Activated CD8-positive, alpha-beta memory T cell treated with anti-CD3 and anti-CD28 coated beads for 36 hours (primary cell): ENCODE data around the gene GATB. TPM values are rescaled to one million over a fixed set of nuclear protein-coding genes. Genes with fewer than 3 reads are reported as not detected.

ENCODE experiments used
- CTCF ChIA-PET: fragments of 350-600 bp; sonication (Branson Sonifier 250); formaldehyde crosslinking; loops from one replicate; lab custom pipeline; 2021; ENCODE audit warnings: antibody characterized with exemption; lab: Charles Lee
- POLR2A ChIA-PET: fragments of 350-600 bp; sonication (Branson Sonifier 250); formaldehyde crosslinking; loops from one replicate; lab custom pipeline; 2021; ENCODE audit warnings: antibody characterized with exemption; lab: Charles Lee
- total RNA-seq, 2 experiments: library from RNA; stranded (reverse); gene quantifications; one replicate each; pipeline ENCODE4 v1.2.3, GENCODE V29; 2021

Gene GATB
- total RNA-seq, 2 experiments from 2014 or later, result 25.7 to 30.0 TPM

DNA sequence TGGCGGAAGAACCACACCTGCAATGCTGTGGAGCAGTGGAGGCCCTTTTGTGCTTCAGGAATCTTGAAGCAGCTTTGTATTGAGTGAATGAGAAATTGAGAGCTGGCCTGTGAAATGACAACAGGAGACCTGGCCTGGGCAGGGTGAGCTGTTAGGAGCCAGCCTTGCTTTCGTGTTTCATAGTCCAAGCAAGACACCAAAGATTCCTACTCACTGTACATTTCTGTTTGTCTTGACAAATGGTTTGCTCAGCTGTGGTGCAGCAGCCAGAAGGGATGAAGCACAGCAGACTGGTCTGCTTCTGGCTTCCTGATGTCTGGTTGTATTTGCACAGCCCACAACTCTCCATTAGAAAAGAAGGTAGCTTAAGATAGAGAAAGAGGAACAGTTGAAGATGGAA lies 96.5 kb downstream of the GATB start:
- CTCF ChIA-PET, result no interaction called here
- POLR2A ChIA-PET, result no interaction called here

DNA sequence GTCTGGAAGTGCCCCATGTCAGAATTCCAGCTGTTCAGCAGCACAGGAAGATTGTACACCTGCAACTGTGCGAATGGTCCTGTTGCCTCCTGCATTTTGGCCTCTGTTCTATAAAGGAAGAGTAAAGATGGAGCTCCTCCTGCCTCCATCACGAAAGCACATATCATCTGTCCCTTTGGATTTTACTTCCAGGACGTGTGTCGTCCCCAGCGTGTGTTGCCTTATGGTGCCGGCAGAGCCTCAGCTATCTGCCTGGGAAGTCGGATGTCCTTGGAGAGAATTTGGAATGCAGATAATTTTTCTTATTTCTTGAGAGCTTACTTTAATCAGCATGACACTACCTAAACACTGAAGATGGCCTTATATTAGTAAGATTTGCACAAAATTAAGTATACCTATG lies 97.7 kb downstream of the GATB start:
- CTCF ChIA-PET, result no interaction called here
- POLR2A ChIA-PET, result no interaction called here

DNA sequence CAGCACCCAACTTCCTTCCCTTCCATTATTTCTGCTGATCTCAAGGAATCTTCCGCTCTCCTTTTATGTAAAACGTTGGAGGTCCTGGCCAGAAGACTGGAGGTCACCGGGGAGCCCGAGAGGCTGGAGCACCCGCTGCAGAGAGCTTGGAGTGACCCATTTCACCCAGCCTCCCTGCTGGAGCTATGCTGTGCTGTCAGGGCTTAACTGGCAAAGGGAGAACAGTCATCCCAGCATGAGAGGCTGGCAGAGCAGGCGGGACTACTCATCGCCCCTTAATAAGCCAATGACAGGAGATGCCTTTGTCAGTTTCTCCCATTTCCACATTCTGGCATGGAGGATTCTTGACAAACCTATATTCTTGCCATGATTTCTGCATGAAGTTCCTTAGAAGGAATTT lies 98.9 kb downstream of the GATB start:
- ChIA-PET CTCF (no interaction called here), POLR2A (no interaction called here)

DNA sequence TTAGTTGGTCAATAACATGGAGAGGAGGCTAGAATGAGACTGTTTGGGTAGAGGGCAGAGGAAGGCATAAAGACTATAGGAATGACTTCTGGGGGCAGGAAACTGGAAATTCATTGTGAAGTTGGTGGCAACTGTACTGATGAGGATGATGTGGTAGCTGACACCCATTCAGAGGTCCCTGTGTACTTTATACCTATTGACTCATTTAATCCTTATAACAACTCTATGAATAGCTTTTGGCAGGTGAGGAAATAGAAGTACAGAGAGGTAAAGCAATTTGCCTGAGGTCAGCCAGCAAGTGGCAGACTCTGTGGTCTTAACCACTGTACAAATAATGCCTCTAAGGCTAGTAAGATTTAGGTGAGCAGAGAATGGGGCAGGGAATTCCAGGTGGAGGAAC lies 100.1 kb downstream of the GATB start:
- CTCF ChIA-PET, result no interaction called here
- POLR2A ChIA-PET, result no interaction called here

DNA sequence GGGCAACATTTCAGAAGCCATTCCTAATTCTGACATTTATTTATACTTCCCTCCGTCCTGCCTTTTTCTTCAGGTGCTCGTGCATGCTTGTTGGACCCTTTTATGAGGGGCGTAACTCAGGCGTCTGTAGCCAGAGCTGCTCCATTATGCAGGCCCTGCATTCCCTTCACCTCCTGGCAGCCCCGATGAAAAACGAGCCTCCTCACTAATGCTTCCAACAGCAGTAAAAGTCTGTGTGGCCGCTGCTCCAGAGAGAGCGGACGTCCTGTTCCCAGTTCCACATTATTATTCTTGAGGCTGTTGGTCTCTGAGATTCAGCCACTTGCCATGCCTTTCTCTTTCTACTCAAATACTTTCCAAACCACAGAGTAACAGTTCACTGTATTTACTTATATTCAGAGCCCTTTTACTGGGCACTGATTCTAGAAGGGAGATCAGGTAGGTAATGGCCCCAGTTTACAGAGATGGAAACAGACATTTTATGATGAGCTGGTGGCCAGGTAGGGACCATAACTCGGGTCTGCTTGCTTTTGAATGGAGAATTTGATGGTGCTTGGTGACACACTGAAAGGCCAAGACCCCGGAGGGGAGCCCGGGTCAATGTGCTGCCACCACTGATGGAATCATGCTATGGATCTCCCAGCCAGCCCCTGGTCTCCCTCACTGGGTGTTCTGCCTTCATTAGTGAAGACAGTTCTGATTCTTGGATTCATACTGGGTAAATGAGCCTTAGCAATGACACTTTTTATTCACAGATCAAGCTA lies 101.0 kb downstream of the GATB start:
- POLR2A ChIA-PET, result no interaction called here
- CTCF ChIA-PET, result no interaction called here

DNA sequence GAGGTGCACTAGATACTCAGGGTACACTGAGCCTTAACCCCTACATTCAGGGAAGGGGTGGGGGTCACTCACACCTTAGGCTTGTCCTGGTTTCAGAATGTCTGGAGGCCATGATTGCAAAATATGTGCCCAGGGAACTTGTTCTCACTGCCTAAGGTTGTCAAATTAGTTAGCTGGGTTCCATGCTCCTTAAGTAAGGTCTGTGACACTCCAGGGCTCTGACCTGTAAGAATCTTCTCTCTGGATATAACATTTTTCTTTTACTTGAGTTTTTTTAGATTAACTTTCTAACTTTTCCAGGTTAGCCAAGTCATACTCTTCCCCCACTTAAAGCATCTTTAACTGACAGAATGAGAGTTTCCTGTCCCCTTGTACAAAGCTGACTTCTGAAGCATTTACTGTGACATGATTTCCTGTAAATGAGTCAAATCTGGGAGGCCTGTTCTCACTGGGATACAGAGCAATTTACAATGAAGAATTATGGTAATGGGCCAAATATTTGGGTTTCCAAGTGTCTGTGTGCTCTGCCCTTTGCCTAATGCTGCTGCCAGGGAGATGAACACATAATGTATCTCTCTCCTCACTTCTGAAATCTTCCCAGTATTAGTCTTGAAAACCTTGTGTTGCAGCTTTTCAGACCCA lies 101.7 kb downstream of the GATB start:
- ChIA-PET POLR2A (no interaction called here), CTCF (no interaction called here)

DNA sequence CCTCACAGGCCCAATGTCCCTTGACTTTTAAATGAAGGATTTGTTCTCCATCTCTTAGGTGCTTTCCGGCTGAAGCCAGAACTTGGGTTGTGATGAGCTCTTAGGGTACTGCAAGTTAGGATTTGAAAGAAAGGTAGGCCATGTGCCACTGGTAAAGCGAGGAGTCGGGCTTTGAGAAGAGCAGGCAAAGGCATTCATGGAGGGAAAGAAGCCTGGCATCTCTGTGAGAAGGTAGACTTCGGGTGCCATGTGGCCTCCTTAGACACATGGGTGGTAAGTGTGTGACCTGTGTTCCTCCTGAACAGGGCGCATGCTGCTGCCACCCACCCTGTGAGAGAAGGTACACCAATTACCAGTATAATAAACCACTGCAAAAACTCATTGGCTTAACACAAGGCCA lies 102.9 kb downstream of the GATB start:
- ChIA-PET POLR2A (no interaction called here), CTCF (no interaction called here)

DNA sequence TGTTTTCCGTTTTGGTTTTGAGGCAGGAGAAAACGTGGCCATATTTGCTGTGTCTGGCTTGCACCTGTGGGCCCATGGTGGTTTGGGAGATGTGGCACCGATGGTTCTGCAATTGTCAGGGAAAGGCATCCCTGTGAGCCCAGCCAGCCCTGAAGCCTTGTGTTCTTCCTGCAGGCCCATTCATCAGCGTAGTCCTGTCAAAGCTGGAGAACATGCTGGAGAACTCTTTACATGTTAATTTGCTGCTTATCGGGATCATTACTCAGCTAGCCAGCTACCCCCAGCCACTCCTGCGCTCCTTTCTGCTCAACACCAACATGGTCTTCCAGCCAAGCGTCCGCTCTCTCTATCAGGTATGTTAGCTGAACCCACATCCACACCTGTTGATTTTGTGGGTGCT lies 104.7 kb downstream of the GATB start:
- CTCF ChIA-PET, result no interaction called here
- POLR2A ChIA-PET, result no interaction called here

DNA sequence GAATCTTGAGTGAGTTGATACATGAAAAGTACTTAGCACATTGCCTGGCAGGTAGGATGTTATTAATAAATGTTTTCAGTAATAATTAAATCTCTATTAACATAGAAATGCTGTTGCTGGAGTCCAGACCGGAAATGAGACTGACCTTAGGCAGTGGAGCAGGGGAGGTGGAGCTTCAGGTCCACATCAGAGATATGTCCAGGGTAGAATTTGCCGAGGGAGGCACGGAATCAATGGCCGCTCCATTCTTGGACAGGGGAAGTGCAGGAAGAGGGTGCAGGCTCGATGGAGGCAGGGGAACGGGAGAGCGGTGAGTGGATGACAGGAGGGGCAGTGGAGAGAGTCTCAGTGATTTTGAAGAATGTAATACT lies 107.3 kb downstream of the GATB start:
- CTCF ChIA-PET, result no interaction called here

DNA sequence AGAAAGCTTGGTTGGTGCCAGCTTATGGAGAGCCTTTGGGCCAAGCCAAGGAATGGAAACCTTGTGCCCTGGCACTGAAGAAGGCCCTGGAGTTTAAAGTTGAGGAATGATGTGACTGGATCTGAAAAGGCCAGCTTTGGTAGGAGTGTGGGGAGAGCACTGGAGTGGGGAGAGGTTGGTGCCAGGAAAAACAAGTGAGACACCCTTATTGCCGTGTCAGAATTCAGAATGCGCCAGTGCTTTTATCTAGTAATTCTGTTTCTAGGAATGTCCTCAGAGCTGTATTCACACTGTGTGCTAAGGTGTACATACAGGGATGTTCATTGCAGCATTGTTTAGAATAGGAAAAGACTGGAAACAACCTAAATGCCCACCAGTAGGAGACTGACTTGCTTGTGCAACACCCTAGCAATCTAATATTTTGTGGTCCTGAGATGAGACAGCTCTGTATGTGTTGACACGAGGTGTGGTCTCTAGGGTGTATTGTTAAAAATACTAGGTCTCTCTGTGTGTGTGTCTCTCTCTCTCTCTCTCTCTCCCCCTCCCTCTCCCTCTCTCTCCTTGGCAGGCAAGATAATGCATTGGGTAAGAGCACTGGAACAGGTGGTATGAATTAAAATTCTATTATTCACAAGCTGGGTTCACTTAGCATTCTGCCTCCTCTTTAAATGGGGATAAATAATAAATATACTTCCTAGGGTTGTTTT lies 107.8 kb downstream of the GATB start:
- ChIA-PET CTCF (no interaction called here), POLR2A (no interaction called here)

More for the DNA sequence above, 107.3 kb downstream of the GATB start:
- POLR2A ChIA-PET, result no interaction called here

DNA sequence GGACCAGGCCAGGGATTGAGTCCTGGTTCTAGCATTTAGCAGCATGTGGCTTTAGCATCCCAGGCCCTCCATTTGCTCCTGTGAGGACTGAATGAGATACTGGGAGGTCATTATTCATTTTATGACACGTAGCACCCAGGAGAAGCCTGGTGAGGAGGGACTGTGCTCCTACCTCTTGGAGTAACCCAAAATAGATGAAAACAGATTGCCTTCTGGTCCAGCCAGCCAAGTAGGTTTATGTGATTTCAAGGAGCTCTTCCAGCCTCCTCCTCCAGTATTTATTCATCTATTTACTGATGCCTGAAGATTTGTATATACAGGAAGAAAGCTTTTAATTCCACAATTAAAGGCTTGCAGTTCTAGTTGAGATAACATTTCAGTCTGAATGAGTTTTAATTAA lies 109.3 kb downstream of the GATB start:
- POLR2A ChIA-PET, result no interaction called here
- CTCF ChIA-PET, result no interaction called here

DNA sequence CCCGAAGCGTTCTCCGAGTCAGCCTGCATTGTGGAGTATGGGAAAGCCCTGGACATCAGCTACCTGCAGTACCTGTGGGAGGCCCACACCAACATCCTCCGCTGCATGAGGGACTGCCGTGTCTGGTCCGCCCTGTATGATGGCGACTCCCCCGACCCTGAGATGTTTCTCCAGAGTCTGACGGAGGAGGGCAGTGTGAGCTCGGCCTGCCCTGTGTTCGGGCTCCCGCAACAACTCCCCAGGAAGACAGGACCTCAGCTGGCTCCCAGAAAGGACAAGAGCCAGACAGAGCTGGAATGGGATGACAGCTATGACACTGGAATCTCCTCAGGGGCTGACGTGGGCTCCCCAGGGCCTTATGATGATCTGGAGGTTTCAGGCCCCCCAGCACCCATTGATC lies 111.3 kb downstream of the GATB start:
- ChIA-PET CTCF (interaction anchor here (0.6 kb wide), 1 partner anchor 738 kb away, joined by 5 read pairs; no protein-coding TSS in a partner anchor), POLR2A (no interaction called here)

DNA sequence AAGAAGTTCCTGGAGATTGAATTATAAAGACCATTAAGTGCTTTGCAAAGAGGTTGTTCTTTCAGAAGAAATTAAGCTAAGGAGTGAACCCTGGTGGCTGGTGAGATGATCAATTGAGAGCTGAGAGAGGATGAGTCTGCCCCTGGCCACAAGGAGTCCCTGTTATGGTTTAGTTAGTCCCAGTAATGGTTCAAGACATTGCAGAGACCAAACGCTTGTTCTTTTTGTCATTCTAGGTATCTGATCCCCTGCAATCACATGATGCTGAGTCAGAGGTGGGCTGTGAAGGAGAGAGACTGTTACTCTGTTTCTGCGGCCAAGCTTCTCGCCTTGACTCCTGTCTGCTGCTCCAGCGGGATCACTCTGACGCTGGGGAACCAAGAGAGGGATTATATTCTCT lies 114.5 kb downstream of the GATB start:
- POLR2A ChIA-PET, result no interaction called here

DNA sequence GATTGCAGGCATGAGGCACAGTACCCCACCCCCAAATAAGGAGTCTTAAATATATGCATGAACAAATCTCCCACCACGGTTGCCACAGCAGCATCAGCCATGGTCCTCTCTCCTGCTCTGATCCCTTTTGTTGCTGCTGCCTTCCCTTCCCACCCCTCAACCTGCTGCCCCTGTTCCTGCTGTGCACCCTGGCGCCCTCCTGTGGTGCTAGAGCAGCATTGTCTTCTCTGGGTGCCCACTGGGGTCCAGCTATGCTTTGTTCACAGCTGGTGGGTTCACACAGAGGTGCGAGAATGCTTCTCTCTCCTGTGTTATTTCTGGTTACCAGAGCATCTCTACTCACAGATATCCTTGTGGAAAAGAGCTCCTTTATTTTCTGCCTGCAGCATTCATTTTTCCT lies 116.2 kb downstream of the GATB start:
- ChIA-PET POLR2A (no interaction called here), CTCF (no interaction called here)

More for the DNA sequence above, 114.5 kb downstream of the GATB start:
- CTCF ChIA-PET, result no interaction called here

DNA sequence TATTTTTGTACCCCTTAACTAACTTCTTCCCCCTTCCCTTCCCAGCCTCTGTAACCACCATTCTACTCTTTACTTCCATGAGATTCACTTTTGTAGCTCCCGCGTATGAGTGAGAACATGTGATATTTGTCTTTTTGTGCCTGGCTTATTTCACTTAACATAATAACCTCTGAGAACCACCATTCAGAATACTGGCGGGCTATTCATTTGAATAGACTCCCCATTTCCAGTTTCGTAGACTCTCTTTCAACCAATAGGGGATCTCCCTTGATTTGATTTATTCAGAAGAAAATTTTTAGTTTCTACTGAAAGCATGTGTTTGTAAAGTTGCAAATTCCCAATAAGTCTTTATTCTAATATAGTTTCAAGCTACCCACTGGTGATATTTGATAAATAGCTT lies 117.2 kb downstream of the GATB start:
- ChIA-PET CTCF (no interaction called here), POLR2A (no interaction called here)

DNA sequence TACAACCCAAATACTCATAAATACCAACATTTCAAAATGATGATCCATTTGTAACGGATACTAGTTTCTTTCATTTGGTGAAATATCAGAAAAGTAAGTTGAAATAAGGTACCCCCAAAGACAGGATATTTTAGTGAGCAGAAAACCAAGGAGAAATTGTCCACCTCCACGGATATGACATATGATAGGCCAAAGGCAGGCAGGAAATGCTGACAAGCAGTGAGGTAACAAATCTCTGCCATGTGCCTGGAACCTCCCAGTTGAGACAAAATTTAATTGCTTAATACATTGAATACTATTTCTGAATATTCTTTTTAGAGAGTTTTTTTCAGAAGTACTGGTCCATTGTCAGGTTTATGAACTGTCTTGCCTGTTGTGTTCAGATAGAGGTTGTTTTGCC lies 118.8 kb downstream of the GATB start:
- ChIA-PET POLR2A (no interaction called here), CTCF (no interaction called here)

DNA sequence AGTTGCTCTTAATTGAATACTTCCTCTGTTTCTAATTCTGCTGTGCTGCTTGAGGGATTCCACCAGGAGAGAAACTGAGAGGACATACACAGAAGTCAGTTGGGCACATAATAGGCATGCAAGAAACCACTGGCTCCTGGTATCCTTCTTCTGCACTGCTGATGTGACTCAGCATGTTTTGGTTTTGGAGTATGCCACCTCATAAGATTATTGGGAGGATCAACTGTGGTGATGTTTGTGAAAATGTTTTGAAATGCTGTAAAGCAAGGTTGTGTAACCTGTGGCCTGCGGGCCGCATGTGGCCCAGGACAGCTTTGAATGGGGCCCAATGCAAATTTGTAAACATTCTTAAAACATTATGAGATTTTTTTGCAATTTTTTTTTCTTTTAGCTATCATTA lies 119.6 kb downstream of the GATB start:
- CTCF ChIA-PET, result no interaction called here
- POLR2A ChIA-PET, result no interaction called here

DNA sequence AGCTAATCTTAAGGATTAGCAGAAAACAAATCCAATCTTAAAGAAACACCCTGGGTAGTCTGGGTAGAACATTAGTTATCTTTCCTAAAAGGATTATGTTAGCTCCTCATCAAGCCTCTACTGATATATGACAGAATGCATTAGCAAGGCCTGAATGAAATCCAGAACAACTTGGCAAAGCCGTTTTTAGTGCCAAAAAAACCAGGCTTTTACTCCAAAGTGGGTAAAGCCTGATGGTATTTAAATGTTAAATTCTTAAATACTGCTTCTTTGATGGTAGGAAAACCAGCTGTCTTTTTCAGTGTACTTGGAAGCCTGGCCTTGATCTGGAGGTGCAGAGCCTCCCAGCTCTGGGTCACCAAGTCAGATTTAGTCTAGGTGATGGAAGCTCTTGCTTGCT lies 120.4 kb downstream of the GATB start:
- ChIA-PET POLR2A (no interaction called here), CTCF (interaction anchor here (1.1 kb wide), 1 partner anchor 34 kb away, joined by 3 read pairs; no protein-coding TSS in a partner anchor)

DNA sequence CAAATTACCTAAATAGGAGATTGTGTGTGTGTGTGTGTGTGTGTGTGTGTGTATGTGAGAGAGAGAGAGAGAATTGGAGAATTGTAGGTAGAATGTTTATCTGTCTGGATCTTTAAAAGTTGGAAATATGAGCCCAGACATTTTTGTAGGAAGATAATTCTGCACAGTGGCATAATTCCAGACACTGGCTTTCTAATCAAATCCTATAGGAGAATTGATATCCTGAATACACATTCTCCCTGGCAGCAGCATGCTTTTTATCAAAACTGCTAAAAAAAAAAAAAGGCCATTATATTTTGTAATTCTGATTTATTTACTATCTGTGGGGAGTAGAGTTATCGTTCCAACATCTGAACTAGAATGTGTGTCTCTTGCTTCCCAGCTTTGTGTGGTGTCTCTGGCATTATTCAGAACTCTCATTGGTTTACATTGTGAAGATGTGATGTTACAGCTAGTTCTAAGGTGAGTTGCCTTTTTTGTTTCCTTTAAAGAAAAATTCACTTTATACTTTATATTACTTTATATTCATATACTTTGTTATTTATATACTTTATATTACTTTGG lies 122.4 kb downstream of the GATB start:
- POLR2A ChIA-PET, result no interaction called here
- CTCF ChIA-PET, result no interaction called here

DNA sequence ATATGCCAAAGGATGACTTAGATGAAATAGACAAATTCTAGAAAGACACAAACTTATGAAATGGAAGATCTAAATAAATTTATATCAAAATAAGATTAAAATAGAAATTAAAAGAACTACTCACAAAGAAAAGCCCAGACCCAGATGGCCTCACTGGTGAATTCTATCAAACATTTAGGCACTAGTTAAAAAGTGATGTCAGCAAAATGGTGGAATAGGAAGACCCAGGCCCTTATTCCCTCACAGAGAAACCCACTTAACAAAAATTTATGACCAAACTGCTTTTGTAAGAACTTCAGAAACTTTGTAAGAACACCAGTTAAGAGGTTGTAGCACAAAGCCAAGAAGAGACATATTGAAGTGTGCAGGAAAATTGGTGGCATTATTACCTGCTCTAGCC lies 129.5 kb downstream of the GATB start:
- CTCF ChIA-PET, result no interaction called here
- POLR2A ChIA-PET, result no interaction called here
